Heart right ventricle (tissue), 16 donors: ENCODE measurements around the gene PHLPP1. TPM values are rescaled to one million over a fixed set of nuclear protein-coding genes. Genes with fewer than 3 reads are reported as not detected.

Experiments
- ATAC-seq, 8 donors: fragments of 200-7000 bp; cut with Tn5 transposase; one replicate each; pipeline ENCODE4 v1.9.1; 2020; ENCODE audit warnings: mild to moderate bottlenecking in 8 of 8, moderate library complexity in 8 of 8, moderate number of reproducible peaks in 1 of 8
- DNase-seq, 2 donors: peaks; one replicate each; pipeline ENCODE4 v3.0.0-alpha.2; 2020
- H3K27ac ChIP-seq, 10 donors: fragments of 200-600 bp; sonication (generic) in 2 of 10; one replicate each; pipeline versions ENCODE4 v1.5.0 to v1.8.0; 2020 to 2022; ENCODE audit warnings: mild to moderate bottlenecking in 3 of 10
- H3K27me3 ChIP-seq, 7 donors: fragments of 200-600 bp; one replicate each; pipeline ENCODE4 v1.8.0; 2021 to 2022; ENCODE audit warnings: mild to moderate bottlenecking in 2 of 7
- H3K36me3 ChIP-seq, 9 donors: fragments of 200-600 bp; sonication (generic) in 1 of 9; one replicate each; pipeline versions ENCODE4 v1.5.0 to v1.8.0; 2020 to 2022; ENCODE audit warnings: mild to moderate bottlenecking in 2 of 9
- H3K4me1 ChIP-seq, 9 donors: fragments of 200-600 bp; sonication (generic) in 1 of 9; one replicate each; pipeline versions ENCODE4 v1.5.0 to v1.8.0; 2020 to 2022; ENCODE audit warnings: mild to moderate bottlenecking in 4 of 9
- H3K4me3 ChIP-seq, 10 donors: fragments of 200-600 bp; sonication (generic) in 2 of 10; one replicate each; pipeline versions ENCODE4 v1.5.0 to v1.8.0; 2020 to 2022; ENCODE audit warnings: mild to moderate bottlenecking in 7 of 10, moderate library complexity in 2 of 10
- H3K9me3 ChIP-seq, 11 donors: fragments of 200-600 bp in 10 of 11; sonication (generic) in 2 of 11; one replicate each; pipeline versions ENCODE4 v1.5.0 to v1.8.0; 2013 to 2022; ENCODE audit warnings: mild to moderate bottlenecking in 2 of 11, control low read depth in 1 of 11, moderate library complexity in 1 of 11
- CTCF ChIP-seq, 9 donors: fragments of 200-600 bp; sonication (generic) in 2 of 9; IDR thresholded peaks; one replicate each; pipeline versions ENCODE4 v1.5.0 to v1.8.0; 2021 to 2022; ENCODE audit warnings: antibody characterized with exemption in 9 of 9, mild to moderate bottlenecking in 5 of 9, moderate library complexity in 1 of 9
- WGBS, 2 donors: extraction: QIAGEN DNeasy Blood & Tissue Kit; methylation state at CpG; one replicate each; pipeline ENCODE4 v1.1.7; 2013; ENCODE audit warnings: inconsistent platforms in 1 of 2; 5-methylcytosine and 5-hydroxymethylcytosine counted together
- intact Hi-C, 10 donors: fragments of 100-400 bp; cut with DNase I; formaldehyde crosslinking; loops; one replicate each; pipeline versions ENCODE4 v1.11.1 to v1.14.2; 2022
- polyA plus RNA-seq, 2 donors: library from polyadenylated mRNA; stranded (reverse); fragments of 200-250 nt; gene quantifications; one replicate each; pipeline ENCODE4 v1.2.3, GENCODE V29; 2013
- total RNA-seq, 10 donors: library from RNA; stranded (reverse); fragmentation: NEBNext Ultra II Directional in 3 of 10; extraction: Animal tissue kit (Norgen Biotek cat#: 25700) in 3 of 10; gene quantifications; one replicate each; pipeline versions ENCODE4 v1.2.1 to v1.2.4, GENCODE V29; 2021 to 2023
- donor health status: Arrhythmogenic right ventricular cardiomyopathy.
- donor health status: ischemic (EF 13 %, LVEDD 7.1; RV severe dilation, severe dysfunction).
- donor health status: healthy with polysubstance abuse.
- donor health status: DM: no; HTN: yes; CAD: no.
- donor health status: DM: no; HTN: no; CAD: no.
- donor health status: ischemic (EF 25% LVEDD 6.9; RV normal size, moderate dysfunction).
- donor health status: ischemic (EF 25% LVEDD 5.7; RV mildly dilated, moderate dysfunction).
- donor health status: healthy.
- donor health status: DM: yes; HTN: yes; CAD: no.
- donor health status: Ischemic cardiomyopathy.
- donor health status: ischemic (EF 35%, LVEDD 5.7; RV mildly dilated, moderate dysfunction).
- donor health status: nonischemic (EF 11% LVEDD 7.7; RV severe dilation, severe dysfunction).
- donor health status: DM: yes; HTN: yes; CAD: no.
- donor health status: PGD.
- donor health status: ischemic (EF 29% LVEDD 5.4; RV normal size, mild dysfunction).
- donor health status: nonischemic (EF 23%, LVEDD 6.1; RV moderate dilation, normal function).

Gene PHLPP1
- total and polyA plus RNA-seq, 12 donors: 1.8 to 10.7 (median 8.0) TPM

GRCh38 chr18:62758591-62758990 is 43.2 kb downstream of the PHLPP1 start:
- 59 to 69% methylated on average over 3 of the region's 3 CpGs for WGBS, 2 donors
- DNase-seq (no peak), ATAC-seq (no peak)
- Histone ChIP-seq H3K9me3 (peaks cover 0 to 7% (median 0%) of the 10 kb centered on the region in 11 donors), H3K27ac (no peak overlapping the region), H3K4me1 (peaks cover 0 to 8% (median 0%) of the 10 kb centered on the region in 9 donors), H3K27me3 (no peaks in the 10 kb centered on the region), H3K4me3 (no peak overlapping the region), H3K36me3 (no peaks in the 10 kb centered on the region)
- no peak for TF ChIP-seq CTCF (IDR thresholded peaks at IDR 0.05)
- intact Hi-C loops: no loop called here

- Histone ChIP-seq H3K4me1 (peaks cover 0 to 8% (median 0%) of the 10 kb centered on the region in 9 donors), H3K4me3 (no peak overlapping the region), H3K27me3 (no peaks in the 10 kb centered on the region), H3K27ac (no peak overlapping the region), H3K9me3 (peaks cover 0 to 7% (median 0%) of the 10 kb centered on the region in 11 donors), H3K36me3 (no peaks in the 10 kb centered on the region)
- TF ChIP-seq CTCF (IDR thresholded peaks at IDR 0.05): no peak
- no peak for ATAC-seq
- intact Hi-C loops: no loop called here
- no peak for DNase-seq
- 75 to 80% methylated on average over 5 of the region's 5 CpGs for WGBS, 2 donors
Observed at GRCh38 chr18:62759704-62760402, 44.5 kb downstream of the PHLPP1 start.

GRCh38 chr18:62760403-62760734 is 45.0 kb downstream of the PHLPP1 start:
- DNase-seq (no peak), ATAC-seq (no peak)
- WGBS, 2 donors: 80 to 81% methylated on average over 5 of the region's 5 CpGs
- Histone ChIP-seq H3K9me3 (peaks cover 0 to 4% (median 0%) of the 10 kb centered on the region in 11 donors), H3K4me1 (peaks cover 0 to 8% (median 0%) of the 10 kb centered on the region in 9 donors), H3K36me3 (no peaks in the 10 kb centered on the region), H3K27ac (no peak overlapping the region), H3K4me3 (no peak overlapping the region), H3K27me3 (no peaks in the 10 kb centered on the region)
- intact Hi-C loops: no loop called here
- no peak for TF ChIP-seq CTCF (IDR thresholded peaks at IDR 0.05)

- H3K36me3 ChIP-seq: no peaks in the 10 kb centered on the region
- ATAC-seq (no peak), DNase-seq (no peak)
- H3K9me3 ChIP-seq: no peaks in the 10 kb centered on the region
- intact Hi-C loops: no loop called here
- no peak overlapping the region for H3K27ac ChIP-seq
- no peak overlapping the region for H3K4me3 ChIP-seq
- TF ChIP-seq CTCF (IDR thresholded peaks at IDR 0.05): no peak
- peaks cover 0 to 16% (median 12%) of the 10 kb centered on the region in 9 donors for H3K4me1 ChIP-seq
- no peaks in the 10 kb centered on the region for H3K27me3 ChIP-seq
- 90 to 91% methylated on average over 7 of the region's 7 CpGs for WGBS, 2 donors
Observed at GRCh38 chr18:62763101-62763521, 47.8 kb downstream of the PHLPP1 start.
